ENCODE measurements around the gene METAP1D. TPM values are rescaled to one million over a fixed set of nuclear protein-coding genes. Genes with fewer than 3 reads are reported as not detected.

METAP1D gene
- total and polyA plus RNA-seq, 2 donors (not counting 3 experiments of a cell fraction or from before 2014, with no cell fraction given), result 4.2 to 8.1 TPM

- Histone ChIP-seq H3K79me2 (ENCODE audit: control insufficient read depth, insufficient read depth, low read length) (no peaks in the 10 kb centered on the region), H3K27ac (ENCODE audit: insufficient read depth, low read depth, low read length) (no peak overlapping the region), H4K20me1 (replicated peaks; ENCODE audit: control insufficient read depth, extremely low read depth, insufficient read depth, low read length) (no peaks in the 10 kb centered on the region), H3K4me2 (ENCODE audit: insufficient read depth, low read length) (no peak overlapping the region), H3K9ac (replicated peaks; ENCODE audit: extremely low read depth, insufficient read depth, low read length) (no peak overlapping the region), H3K9me3 (replicated peaks; ENCODE audit: control insufficient read depth, insufficient read depth, low read length) (no peaks in the 10 kb centered on the region), H3K9me1 (replicated peaks; ENCODE audit: control insufficient read depth, extremely low read depth, insufficient read depth, low read length) (no peaks in the 10 kb centered on the region), H3K36me3 (ENCODE audit: control insufficient read depth in 2 of 2, extremely low read depth in 1 of 2, insufficient read depth in 2 of 2, low read length in 2 of 2) (no peaks in the 10 kb centered on the region), H3K27me3 (ENCODE audit: control insufficient read depth in 2 of 2, insufficient read depth in 2 of 2, low read length in 2 of 2) (peaks cover 10 to 16% of the 10 kb centered on the region in 2 experiments), H3K4me1 (ENCODE audit: control insufficient read depth, extremely low read depth, insufficient read depth, low read length) (peaks cover 8% of the 10 kb centered on the region), H2AFZ (ENCODE audit: low read depth, low read length) (no peak overlapping the region), H3K4me3 (replicated peaks in 1 of 3; ENCODE audit: insufficient read depth in 1 of 3, low read depth in 1 of 3, low read length in 3 of 3) (no peak overlapping the region)
- no TSS peak for BruUV-seq (replicated peaks)
- CTCF ChIA-PET, result no interaction called here
- intact Hi-C loops (cut with micrococcal nuclease), result no loop called here
- POLR2A ChIA-PET, result interaction anchor here (0.6 kb wide), 1 partner anchor 11 kb away, joined by 4 read pairs; no protein-coding TSS in a partner anchor
- dilution Hi-C loops (cut with MboI; ENCODE audit: extremely low pct_ligation_motif_present, low sequenced_read_pairs), result no loop called here
- FAIRE-seq (no peak), DNase-seq (ENCODE audit: low read depth, low spot score) (no peak)
- TF ChIP-seq POLR2A (IDR thresholded peaks at IDR 0.05; ENCODE audit: low read depth, low read length) (no peak), GATA2 (IDR thresholded peaks at IDR 0.05; ENCODE audit: insufficient read depth, insufficient read length, low read depth, low read length) (no peak), JUN (IDR thresholded peaks at IDR 0.05; ENCODE audit: borderline replicate concordance, insufficient read depth, insufficient read length, low read depth) (no peak), EZH2 (IDR thresholded peaks at IDR 0.05; ENCODE audit: borderline replicate concordance, low read depth, low read length, severe bottlenecking) (no peak), CTCF (IDR thresholded peaks at IDR 0.05; ENCODE audit: extremely low read depth in 1 of 2, insufficient read depth in 1 of 2, low read depth in 1 of 2, low read length in 2 of 2) (no peak), MAX (IDR thresholded peaks at IDR 0.05; ENCODE audit: insufficient read depth, insufficient read length) (no peak), POLR2AphosphoS5 (IDR thresholded peaks at IDR 0.05; ENCODE audit: insufficient read depth, low read depth, low read length) (no peak), FOS (IDR thresholded peaks at IDR 0.05; ENCODE audit: borderline replicate concordance, insufficient read depth, low read length) (no peak), MYC (IDR thresholded peaks at IDR 0.05; ENCODE audit: low read depth, low read length) (no peak)
Measured at GRCh38 chr2:171995586-171995985, 4.2 kb upstream of the METAP1D start.

Measured in endothelial cell of umbilical vein (primary cell).